NCI-H345 (cell line): Measurements from ENCODE around the gene RBM20.
"Not testable (repeated sequence)": the region's sequence is repeated elsewhere in the genome, so short reads cannot be mapped to it uniquely, and the experiment has no call there.

Experiments
- DNase-seq: peaks from one replicate; lab custom pipeline; 2025; lab: John Stamatoyannopoulos, UW

The RBM20 gene

DNA sequence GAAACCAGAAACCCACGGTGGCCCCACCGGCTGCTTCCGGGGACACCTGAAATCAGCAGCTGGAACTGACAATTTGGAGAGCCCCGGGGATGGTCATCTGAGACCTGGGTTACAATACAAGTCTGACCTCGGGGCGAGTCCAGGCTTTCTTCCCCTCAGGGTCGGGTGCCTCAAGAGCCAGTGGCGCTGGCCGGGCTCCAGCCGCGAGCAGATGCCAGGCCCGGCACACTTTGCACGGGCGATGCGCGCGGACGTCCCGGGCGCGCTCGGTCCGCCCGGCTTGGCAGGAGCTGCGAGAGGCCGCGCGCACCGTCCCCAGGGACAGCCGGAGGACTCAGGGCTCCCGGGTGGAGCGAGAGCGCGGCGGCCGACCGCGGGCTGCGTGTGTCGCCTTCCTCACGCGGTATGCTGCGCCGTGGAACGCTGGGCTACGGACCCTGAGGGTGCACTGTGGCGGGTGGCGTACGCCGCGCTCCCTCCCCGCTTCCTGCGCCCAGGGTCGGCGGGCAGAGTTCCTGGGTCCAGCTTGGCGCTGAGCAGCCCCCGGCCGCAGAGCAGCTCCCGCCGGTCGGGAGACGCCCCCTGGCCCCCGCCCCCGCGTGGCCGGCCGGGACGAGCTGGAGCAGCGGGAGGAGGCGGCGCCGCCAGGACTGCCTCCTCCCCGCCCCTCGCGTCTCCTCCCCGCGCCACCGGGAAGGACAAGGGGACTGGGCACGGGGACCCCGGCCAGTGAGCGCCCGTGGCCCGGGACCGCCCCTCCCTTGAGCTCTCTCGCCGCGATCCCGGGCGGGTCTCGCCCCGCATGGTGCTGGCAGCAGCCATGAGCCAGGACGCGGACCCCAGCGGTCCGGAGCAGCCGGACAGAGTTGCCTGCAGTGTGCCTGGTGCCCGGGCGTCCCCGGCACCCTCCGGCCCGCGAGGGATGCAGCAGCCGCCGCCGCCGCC, at the start of gene RBM20:
Gene RBM20, plus strand, starts transcription at position 684 of the 945 bp plus-strand sequence. Its CDS starts 119 bp downstream, at position 803.
- no peak for DNase-seq

DNA sequence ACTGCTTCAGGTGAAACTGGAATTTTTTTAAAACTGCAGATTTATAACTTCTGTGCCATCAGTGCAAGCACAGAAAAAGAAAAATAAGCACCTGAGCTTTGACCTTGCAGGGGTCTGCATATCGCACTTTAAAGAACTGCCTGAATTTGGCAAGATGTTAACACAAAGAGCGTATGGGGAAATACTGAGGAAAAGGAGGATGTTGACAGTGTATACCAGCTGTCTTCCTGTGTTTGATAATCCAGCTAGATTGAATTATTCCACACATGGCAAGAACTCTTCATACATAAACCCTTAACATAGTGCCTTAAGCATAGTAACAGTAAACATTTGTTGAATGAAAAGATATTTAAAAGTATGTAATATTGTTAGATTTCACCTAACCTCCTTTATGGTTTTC, 46.7 kb upstream of the RBM20 start:
- DNase-seq: no peak

DNA sequence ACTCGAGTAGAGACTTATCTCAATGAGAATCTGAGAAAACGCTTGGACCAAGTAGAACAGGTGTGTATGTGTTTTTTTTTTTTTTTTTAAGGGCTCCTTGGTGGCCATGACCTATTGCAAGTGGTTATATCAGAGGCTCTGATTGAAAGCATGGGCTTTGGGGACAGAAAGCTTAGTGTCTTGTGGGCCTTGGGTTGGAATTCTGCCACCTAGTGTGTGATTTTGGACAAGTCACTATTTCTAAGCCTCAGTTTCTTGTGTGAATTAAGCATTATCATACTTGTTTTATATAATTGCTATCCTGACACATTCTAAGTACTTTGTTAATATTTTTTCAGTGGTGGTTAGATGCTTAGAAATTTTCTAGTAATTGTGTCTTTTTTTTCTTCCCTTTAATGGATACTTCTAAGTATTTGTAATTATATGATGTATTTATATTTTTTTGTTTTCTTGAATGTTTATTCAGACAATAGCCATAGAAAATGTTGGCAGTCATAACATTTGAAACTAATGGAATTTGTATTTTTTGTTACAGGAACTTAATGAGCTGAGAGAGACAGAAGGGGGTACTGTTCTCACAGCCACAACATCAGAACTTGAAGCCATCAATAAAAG, 43.5 kb upstream of the RBM20 start:
- DNase-seq: no peak

DNA sequence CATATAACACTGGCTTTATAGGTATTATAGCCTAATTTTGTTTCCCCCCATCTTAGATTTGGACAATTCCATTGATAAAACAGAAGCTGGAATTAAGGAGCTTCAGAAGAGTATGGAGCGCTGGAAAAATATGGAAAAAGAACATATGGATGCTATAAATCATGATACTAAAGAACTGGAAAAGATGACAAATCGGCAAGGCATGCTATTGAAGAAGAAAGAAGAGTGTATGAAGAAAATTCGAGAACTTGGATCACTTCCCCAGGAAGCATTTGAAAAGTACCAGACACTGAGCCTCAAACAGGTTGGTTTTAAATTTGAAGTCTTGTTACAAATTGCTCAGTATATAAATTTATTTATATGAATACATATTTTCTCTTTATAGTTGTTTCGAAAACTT, 42.6 kb upstream of the RBM20 start:
- DNase-seq: no peak

DNA sequence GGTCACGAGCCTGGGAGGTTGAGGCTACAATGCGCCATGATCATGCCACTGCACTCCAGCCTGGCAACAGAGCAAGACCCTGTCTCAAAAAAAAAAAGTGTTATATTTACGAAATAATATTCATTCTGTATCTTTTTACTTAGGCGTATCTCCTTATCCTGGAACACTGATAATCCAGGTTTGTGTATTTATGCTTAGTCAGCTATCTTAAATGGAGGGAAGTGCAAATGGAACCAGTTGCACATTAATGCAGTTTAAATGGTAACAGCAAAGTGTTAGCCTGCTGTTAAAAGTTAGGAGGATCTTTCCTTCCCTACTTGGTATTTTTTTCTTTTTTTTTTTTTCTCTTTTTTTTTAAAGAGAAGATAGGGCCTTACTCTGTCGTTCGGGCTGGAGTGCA, 36.0 kb upstream of the RBM20 start:
- DNase-seq: no peak

DNA sequence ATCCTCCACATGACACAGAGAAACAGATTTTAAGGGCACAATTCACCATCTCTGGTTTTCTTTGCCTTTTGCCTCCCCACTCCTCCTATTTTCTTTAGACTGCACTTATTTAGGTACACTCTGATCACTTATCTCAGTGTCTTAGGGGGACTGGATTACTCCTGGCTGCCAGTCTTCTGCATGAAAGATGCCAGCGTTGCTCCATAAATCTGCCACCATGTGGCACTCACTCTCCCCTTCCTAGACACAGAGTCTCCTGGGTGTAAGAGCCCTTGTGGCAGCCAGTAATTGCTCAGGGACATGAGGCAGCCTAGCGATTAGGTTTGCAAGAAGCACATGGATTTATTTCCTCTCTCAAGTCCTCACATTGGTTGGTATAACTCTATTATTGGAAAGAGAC, 34.5 kb upstream of the RBM20 start:
- peak; percentile 19 for DNase-seq

DNA sequence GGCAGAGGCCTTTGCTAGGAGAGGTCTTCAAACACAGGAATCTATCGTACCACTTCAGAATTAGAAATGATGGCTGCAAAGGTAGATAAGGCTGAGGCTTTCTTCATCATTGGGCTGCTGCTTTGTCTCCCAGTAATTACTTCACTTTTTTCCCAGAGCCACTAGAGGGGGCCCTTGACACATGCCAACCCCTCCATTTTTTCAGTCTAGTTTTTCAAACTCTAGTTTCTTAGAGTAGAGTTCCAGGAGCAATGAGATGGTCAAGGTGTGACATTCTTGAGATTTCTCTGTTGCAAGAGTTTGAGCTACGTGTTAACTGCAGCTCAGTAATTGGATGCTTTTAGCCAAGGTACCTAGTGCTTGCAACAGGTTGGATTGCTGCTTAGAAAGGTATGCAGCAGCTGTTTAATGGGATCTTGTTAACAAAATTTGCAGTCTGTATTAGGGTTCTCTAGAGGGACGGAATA, 33.8 kb upstream of the RBM20 start:
- DNase-seq: peak; percentile 34

DNA sequence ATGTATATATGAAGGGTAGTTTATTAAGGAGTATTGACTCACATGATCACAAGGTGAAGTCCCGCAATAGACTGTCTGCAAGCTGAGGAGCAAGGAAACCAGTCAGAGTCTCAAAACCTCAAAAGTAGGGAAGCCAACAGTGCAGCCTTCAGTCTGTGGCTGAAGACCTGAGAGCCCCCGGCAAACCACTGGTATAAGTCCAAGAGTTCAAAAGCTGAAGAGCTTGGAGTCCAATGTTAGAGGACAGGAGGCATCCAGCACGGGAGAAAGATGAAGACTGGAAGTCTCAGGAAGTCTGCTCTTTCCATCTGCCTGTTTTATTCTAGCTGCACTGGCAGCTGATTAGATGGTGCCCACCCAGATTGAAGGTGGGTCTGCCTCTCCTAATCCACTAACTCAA, 33.4 kb upstream of the RBM20 start:
- DNase-seq: not testable (repeated sequence)

DNA sequence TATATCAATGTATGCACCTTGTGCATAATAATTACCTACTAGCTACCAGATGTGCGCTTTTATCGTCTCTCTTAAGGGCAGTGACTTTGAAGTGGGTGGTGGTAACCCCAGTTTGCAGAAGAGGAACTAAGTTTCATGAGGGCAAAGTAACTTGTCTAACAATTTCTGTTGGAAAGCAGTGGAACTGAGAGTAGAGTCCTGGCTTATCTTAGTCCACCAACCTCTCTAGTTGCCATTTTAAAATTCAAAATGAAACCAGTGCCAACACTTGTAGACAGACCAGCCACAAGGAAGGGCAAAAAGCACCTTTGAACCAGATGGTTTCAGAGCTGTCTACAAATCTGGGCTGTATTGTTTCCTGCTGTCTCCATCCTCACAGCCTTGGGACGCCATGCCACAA, 32.0 kb upstream of the RBM20 start:
- no peak for DNase-seq

DNA sequence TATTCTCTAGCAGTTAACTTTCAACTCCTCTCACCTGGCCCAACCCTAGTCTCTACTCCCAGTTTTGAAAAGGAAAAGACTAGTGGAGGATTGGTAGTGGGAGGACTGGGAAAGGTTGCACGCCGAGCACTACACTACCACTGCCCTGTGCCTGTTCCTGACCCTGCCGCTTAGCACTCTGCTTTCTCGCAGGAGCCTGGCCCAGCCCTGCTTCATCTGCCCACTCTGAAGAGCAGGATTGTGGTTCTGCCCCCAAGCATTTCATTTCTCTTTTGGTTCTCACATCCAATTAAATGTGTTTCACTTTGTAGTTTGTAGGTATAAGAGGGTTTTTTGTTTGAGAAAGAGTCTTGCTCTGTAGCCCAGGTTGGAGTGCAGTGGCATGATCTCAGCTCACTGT, 31.5 kb upstream of the RBM20 start:
- no peak for DNase-seq

DNA sequence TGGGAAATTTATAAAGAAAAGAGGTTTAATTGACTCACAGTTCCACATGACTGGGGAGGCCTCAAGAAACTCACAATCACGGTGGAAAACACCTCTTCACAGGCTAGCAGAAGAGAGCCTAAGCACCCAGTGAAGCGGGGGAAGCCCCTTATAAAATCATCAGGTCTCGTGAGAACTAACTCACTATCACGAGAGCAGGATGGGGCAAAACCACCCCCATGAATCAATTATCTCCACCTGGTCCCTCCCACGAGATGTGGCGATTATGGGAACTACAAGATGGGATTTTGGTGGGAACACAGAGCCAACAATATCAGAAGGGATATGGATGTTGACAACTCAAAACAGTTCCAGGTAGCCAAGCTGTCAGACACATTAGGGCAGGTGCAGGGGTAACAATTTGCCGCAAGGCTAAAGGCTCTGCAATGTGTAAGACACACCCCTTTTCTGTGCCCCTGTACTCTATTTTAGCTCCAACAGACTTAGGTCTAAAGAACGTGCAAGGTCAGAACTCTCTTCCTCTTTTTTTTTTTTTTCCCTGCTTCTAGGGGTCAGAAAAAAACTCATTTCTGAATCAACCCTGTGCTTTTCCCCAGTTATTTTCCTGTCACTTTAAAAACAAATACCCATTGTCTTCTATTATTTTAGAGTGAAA, 30.7 kb upstream of the RBM20 start:
- DNase-seq: no peak

DNA sequence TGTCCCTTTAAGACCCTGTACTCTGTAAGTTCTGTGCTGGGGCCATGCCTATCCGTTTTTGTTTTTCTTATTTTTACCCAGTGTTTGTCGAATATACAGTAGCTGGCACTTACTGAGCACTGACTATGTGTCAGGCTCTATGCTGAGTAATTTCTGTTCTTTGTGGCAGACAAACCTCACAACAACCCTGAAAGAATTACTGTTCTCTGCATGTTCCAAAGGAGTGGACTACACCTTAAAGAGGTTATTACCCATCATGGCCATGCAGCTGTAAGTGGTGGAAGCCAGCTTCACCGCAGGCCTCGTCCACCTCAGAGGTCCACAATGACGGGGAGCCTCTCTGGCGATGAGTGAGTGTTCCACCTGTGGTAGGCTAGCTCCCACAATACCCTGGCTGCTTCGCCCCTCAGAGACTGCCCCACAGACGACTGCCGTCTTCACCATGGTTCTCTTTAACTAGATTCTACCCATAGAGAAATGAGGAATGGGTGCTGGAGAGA, 30.1 kb upstream of the RBM20 start:
- DNase-seq: no peak

DNA sequence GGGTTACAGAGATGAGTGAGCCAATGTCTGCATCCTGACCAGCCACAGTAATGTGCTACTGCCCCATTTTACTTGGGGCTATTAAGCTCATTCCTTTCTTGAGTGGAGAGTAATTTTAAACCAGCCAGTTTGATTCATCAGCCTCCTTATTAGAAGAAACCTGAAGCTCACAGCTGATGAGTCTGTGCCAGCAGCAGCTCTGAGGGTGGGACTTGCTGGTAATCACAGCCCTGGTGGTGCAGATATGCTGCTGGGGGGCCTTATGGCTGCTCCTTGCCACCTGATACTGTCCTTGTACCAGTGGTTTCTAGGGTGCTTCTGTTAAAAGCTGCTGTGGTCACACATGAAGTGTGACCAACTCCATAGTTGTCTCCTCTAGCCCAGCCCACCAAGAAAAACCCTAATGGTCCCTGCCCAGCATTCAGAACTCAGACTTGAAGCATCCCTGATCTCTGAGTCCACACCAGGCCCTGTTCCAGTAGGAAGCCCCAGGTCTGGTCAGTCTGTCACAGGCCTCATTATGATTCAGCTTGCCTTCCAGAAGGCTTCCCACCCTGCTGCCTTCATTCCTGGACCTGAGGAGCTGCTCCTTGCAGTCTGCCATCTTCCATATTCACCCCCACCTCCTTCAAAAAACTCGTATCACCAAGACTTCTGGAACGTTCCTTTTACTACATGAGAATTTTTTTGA, 28.9 kb upstream of the RBM20 start:
- DNase-seq: no peak

DNA sequence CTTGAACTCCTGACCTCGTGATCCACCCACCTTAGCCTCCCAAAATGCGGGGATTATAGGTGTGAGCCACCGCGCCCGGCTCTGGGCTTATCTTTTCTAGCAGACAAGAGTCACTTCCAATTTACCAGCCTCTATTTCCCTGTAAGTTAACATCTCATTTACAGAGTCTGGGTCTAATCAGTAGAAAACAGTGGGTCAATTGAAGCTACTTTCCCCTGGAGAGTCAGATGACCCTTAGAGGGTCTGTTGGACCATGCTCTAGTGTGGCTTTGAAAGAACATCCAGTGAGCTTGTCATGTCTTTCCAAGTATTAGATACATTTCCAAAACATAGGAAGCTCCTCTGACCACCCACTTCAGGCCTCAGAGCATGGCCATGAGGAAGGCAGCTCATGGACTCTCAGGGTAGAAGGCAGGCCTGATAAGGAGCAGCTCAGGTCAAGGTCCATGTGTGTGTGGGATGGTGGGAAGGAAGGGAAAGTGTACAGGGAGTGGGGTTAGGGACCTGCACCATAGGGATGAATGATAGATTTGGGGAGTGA, 27.6 kb upstream of the RBM20 start:
- DNase-seq: no peak

DNA sequence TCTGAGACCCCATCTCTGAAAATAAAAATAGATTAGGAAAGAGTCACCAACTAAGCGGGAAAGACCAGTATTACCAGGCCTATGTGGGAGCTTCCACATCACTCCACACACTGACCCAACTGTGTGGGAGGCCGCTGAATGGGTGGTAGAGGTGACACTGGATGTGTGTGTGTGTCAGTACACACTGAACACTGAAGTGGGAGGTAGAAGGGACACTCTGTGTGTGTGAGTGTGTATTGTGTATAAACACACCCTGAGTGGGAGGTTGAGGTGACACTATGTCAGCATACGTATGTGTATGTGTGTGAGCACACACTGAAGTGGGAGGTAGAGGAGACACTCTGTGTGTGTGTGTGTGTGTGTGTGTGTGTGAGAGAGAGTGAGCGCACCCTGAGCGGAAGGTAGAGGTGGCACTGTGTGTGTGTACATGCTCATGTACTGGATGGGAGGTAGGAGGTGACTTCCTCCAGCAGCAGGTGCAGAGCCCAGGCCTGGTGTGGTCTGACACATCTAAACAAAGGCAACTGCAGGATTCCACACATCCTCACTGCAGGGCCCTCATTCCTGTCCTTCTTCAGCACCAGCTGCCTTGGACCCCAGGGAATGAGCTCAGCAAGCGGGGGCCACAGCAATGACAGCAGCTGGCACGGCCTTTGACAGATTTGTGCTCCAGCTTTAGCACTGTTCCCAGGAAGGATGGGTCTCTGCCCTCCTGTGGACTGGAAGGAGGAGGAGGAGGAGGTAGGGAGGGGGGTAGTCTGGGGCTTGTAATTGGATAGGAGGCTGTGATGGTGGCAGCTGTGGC, 26.5 kb upstream of the RBM20 start:
- DNase-seq: peak; percentile 78

DNA sequence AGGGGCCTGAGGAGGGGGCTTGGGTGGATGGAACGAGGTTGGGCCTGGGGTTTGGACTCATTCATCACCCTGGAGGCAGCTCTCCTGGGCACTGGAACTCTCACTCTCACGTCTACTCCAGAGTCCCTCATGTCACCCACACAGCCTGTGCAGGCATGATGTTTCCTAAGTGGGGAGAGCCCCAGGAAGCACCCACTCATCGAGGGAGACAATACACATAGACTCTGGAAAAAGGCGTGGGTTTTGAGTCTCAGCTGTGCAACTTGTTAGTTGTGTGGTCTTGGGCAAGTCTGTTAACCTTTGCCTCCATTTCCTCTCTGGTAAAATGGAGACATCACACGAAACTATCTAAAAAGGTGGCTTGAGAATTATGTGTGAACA, 25.9 kb upstream of the RBM20 start:
- no peak for DNase-seq

DNA sequence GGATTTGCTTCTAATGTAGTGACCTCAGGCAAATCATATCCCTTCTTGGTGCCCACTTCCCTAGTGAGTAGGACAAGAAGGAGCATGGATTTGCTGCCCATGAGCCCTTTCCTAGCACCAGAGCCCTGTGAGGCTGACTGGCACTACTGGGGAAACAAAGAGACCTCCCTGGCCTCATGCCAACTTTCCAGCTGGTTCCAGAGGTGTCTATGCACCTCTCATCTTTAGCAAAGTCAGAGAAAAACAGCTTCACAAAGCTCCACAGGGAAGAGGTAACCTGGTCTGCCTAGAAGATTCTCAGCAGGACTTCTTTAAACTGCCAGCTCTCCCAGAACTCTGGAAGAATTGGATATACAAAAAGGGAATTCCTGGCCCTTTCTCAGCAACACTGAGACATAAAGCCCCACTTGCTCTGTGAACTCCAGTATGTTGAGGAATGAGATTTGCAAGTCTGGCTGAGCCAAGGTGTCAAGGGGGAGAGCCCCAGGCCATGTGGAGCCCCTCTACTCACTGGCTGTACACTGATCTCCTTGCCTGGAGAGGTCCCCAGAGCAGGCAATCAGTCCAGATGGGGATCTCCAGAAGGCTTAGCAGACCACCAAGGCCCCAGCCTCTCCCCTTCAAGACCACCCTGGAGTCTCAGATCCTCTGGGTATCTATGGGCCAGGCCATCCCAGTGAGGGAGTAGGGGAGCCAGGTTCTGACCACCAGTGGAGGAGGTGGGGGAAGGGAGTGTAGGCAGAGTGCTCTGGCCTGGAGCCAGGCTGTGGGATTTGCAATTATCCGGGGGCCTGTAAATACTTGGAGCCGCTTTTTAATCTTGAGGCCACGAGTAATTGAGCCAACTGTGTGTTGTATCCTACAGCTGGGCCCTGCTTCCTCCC, 24.4 kb upstream of the RBM20 start:
- peak; percentile 45 for DNase-seq

DNA sequence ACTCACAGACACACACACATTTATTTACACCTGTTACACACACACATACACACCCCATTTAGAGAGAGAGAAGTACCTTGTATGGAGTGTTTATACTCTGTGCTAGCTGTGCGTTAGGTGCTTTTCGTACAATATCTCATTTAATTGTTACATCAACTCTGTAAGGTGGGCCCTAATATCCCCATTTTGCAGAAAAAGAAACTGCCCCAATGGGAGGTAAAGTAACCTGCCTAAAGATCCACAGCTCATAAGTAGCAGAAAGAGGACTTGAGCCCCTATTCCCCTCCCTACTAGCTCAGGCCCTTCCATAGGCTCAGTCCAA, 23.8 kb upstream of the RBM20 start:
- no peak for DNase-seq

DNA sequence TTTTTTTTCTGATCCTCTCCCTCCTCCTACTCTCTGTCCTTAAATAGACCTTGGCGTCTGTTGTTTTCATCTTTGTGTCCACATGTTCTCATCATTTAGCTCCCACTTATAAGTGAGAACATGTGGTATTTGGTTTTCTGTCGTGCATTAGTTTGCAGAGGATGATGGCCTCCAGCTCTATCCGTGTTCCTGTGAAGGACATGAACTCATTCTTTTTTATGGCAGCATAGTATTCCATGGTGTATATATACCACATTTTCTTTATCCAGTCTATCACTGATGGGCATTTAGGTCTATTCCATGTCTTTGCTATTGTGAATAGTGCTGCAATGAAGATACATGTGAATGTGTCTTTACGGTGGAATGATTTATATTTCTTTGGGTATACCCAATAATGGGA, 20.8 kb upstream of the RBM20 start:
- DNase-seq: not testable (repeated sequence)

DNA sequence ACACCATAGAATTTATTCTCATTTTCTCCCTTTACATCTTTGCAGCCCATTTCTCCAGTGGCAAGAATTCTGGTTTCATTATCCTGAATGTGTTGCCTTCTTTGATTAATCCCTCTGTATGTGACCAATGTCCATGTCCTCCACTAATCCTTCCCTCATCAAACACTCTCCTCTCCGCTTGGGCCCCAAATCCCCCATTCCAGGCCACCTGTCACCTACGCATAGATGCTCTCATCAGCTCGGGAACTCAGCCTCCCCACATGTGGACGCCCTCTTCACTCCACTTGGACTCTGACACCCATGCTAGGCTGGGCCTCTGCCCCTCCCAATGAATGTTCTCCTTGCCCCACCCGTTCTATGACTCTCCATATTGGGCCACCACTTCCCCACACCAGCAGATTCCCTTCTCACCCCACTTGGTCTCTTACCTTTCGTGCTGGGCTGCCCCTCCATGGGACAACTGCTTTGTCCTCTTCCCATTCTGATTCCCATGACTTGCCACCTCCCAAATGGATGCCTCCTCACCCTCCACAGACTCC, 18.7 kb upstream of the RBM20 start:
- no peak for DNase-seq
